H9 (cell line): ENCODE measurements around the gene ARHGEF10L. TPM values are rescaled to one million over a fixed set of nuclear protein-coding genes. Genes with fewer than 3 reads are reported as not detected.
"Not testable (repeated sequence)": the region's sequence is repeated elsewhere in the genome, so short reads cannot be mapped to it uniquely, and the experiment has no call there.

Experiments
- DNase-seq: peaks from one replicate; pipeline ENCODE4 v3.0.0-alpha.2; 2017
- H2AFZ ChIP-seq: one replicate; pipeline ENCODE4 v1.6.1; 2013; ENCODE audit warnings: mild to moderate bottlenecking, low read length, control low read depth, moderate library complexity
- H2AK5ac ChIP-seq: 2 replicates; pipeline ENCODE4 v1.6.1; 2013; ENCODE audit warnings: low read length, control low read depth, mixed read lengths; ENCODE audit not compliant: insufficient read length
- H2BK120ac ChIP-seq: one replicate; pipeline ENCODE4 v1.6.1; 2013; ENCODE audit warnings: low read depth, mild to moderate bottlenecking, low read length, control low read depth, inconsistent platforms; ENCODE audit not compliant: poor library complexity, severe bottlenecking
- H2BK12ac ChIP-seq: 2 replicates; pipeline ENCODE4 v1.6.1; 2013; ENCODE audit warnings: low read length, control low read depth, mixed read lengths, low read depth; ENCODE audit not compliant: insufficient read length
- H2BK15ac ChIP-seq: 2 replicates; pipeline ENCODE4 v1.6.1; 2013; ENCODE audit warnings: low read depth, low read length, control low read depth
- H2BK20ac ChIP-seq: one replicate; pipeline ENCODE4 v1.6.1; 2013; ENCODE audit warnings: low read depth, mild to moderate bottlenecking, low read length, control low read depth, inconsistent platforms; ENCODE audit not compliant: poor library complexity, severe bottlenecking
- H2BK5ac ChIP-seq: 2 replicates; pipeline ENCODE4 v1.6.1; 2013; ENCODE audit warnings: low read length, control low read depth, mixed read lengths; ENCODE audit not compliant: insufficient read length
- H3K14ac ChIP-seq: 2 replicates; pipeline ENCODE4 v1.6.1; 2013; ENCODE audit warnings: low read length, control low read depth; ENCODE audit not compliant: insufficient read depth
- H3K18ac ChIP-seq: 2 replicates; pipeline ENCODE4 v1.6.1; 2013; ENCODE audit warnings: low read depth, mild to moderate bottlenecking, mixed read lengths, low read length, control low read depth; ENCODE audit not compliant: insufficient read length
- H3K23ac ChIP-seq: 2 replicates; pipeline ENCODE4 v1.6.1; 2013; ENCODE audit warnings: low read length, control low read depth, mixed read lengths, low read depth; ENCODE audit not compliant: insufficient read length
- H3K23me2 ChIP-seq: 2 replicates; pipeline ENCODE4 v1.6.1; 2013; ENCODE audit warnings: low read depth, mild to moderate bottlenecking, mixed read lengths, low read length, control low read depth; ENCODE audit not compliant: insufficient read length, poor library complexity, severe bottlenecking
- H3K27ac ChIP-seq: 2 replicates; pipeline ENCODE4 v1.5.1; 2013; ENCODE audit warnings: low read length, control low read depth, mixed read lengths, low read depth; ENCODE audit not compliant: insufficient read length
- H3K27me3 ChIP-seq: 2 replicates; pipeline ENCODE4 v1.6.1; 2013; ENCODE audit warnings: low read length, control low read depth, inconsistent platforms; ENCODE audit not compliant: insufficient read depth
- H3K4ac ChIP-seq: 2 replicates; pipeline ENCODE4 v1.6.1; 2013; ENCODE audit warnings: low read depth, mild to moderate bottlenecking, control low read depth, inconsistent platforms, low read length, moderate library complexity
- H3K4me1 ChIP-seq: 2 replicates; pipeline ENCODE4 v1.6.1; 2013; ENCODE audit warnings: low read length, control low read depth, inconsistent platforms; ENCODE audit not compliant: insufficient read depth
- H3K4me2 ChIP-seq: 2 replicates; pipeline ENCODE4 v1.6.1; 2013; ENCODE audit warnings: low read length, control low read depth, mixed read lengths; ENCODE audit not compliant: insufficient read length, insufficient read depth
- H3K56ac ChIP-seq: 2 replicates; pipeline ENCODE4 v1.6.1; 2013; ENCODE audit warnings: low read depth, mild to moderate bottlenecking, mixed read lengths, low read length, control low read depth; ENCODE audit not compliant: insufficient read length
- H3K79me1 ChIP-seq: 2 replicates; pipeline ENCODE4 v1.6.1; 2013; ENCODE audit warnings: low read depth, mild to moderate bottlenecking, moderate library complexity, low read length, control low read depth, inconsistent platforms; ENCODE audit not compliant: insufficient read depth, poor library complexity, severe bottlenecking
- H3K79me2 ChIP-seq: 2 replicates; pipeline ENCODE4 v1.6.1; 2013; ENCODE audit warnings: low read length, control low read depth, inconsistent platforms; ENCODE audit not compliant: insufficient read depth
- H3K9ac ChIP-seq: 2 replicates; pipeline ENCODE4 v1.6.1; 2013; ENCODE audit warnings: low read length, control low read depth, mixed read lengths; ENCODE audit not compliant: insufficient read length; ENCODE audit errors: extremely low read depth
- H3K9me3 ChIP-seq: one replicate; pipeline ENCODE4 v1.6.1; 2013; ENCODE audit warnings: low read depth, low read length, inconsistent platforms; ENCODE audit not compliant: control insufficient read depth
- H3T11ph ChIP-seq: one replicate; pipeline ENCODE4 v1.6.1; 2013; ENCODE audit warnings: mild to moderate bottlenecking, low read length, control low read depth, inconsistent platforms
- H4K20me1 ChIP-seq: one replicate; pipeline ENCODE4 v1.6.1; 2013; ENCODE audit not compliant: control insufficient read depth, insufficient read length, insufficient read depth
- H4K5ac ChIP-seq: 2 replicates; pipeline ENCODE4 v1.6.1; 2013; ENCODE audit warnings: low read depth, mild to moderate bottlenecking, mixed read lengths, low read length, control low read depth; ENCODE audit not compliant: insufficient read length
- H4K8ac ChIP-seq: replicated peaks from 2 replicates; pipeline ENCODE4 v1.6.1; 2013; ENCODE audit warnings: low read length, control low read depth, mixed read lengths, low read depth; ENCODE audit not compliant: insufficient read length
- H4K91ac ChIP-seq: 2 replicates; pipeline ENCODE4 v1.6.1; 2013; ENCODE audit warnings: low read depth, mild to moderate bottlenecking, moderate library complexity, mixed read lengths, low read length, control low read depth; ENCODE audit not compliant: insufficient read length
- H3K27ac Mint-ChIP-seq, 3 experiments: 2 replicates in 2 of 3; 3 replicates in 1 of 3; pipeline ENCODE4 v1.8.0; 2020 to 2021; ENCODE audit warnings: mixed read lengths in 3 of 3, mild to moderate bottlenecking in 1 of 3, moderate library complexity in 1 of 3
- H3K27me3 Mint-ChIP-seq: 2 replicates; pipeline ENCODE4 v1.8.0; 2021; ENCODE audit warnings: low read depth, mild to moderate bottlenecking, moderate library complexity, mixed read lengths
- H3K36me3 Mint-ChIP-seq, 3 experiments: 2 replicates in 2 of 3; 3 replicates in 1 of 3; pipeline ENCODE4 v1.8.0; 2020 to 2021; ENCODE audit warnings: low read depth in 3 of 3, mixed read lengths in 3 of 3; ENCODE audit not compliant: insufficient read depth in 1 of 3
- H3K4me1 Mint-ChIP-seq, 2 experiments: 2 replicates each; pipeline ENCODE4 v1.8.0; 2020; ENCODE audit warnings: mixed read lengths in 2 of 2
- H3K4me3 Mint-ChIP-seq, 2 experiments: 2 replicates in 1 of 2; 3 replicates in 1 of 2; pipeline ENCODE4 v1.8.0; 2020 to 2021; ENCODE audit warnings: mild to moderate bottlenecking in 2 of 2, mixed read lengths in 2 of 2, moderate library complexity in 1 of 2
- H3K9me3 Mint-ChIP-seq, 2 experiments: 2 replicates in 1 of 2; 3 replicates in 1 of 2; pipeline ENCODE4 v1.8.0; 2020; ENCODE audit warnings: mild to moderate bottlenecking in 2 of 2, mixed read lengths in 2 of 2, moderate library complexity in 1 of 2
- CTCF ChIP-seq: fragments of 200-600 bp; sonication (generic); conservative IDR thresholded peaks from 3 replicates; pipeline ENCODE4 v1.8.0; 2021; ENCODE audit warnings: antibody characterized with exemption, mild to moderate bottlenecking
- WGBS: extraction: QIAGEN DNeasy Blood & Tissue Kit; methylation state at CpG from one replicate; pipeline ENCODE4 v1.1.7; 2013; ENCODE audit warnings: missing lambda C conversion rate, low lambda C conversion rate, mixed read lengths; ENCODE audit not compliant: insufficient read length; ENCODE audit errors: extremely low coverage; 5-methylcytosine and 5-hydroxymethylcytosine counted together
- long read RNA-seq: library from polyadenylated mRNA; unstranded; transcript quantifications from one replicate; pipeline ENCODE4 v2.0.0, GENCODE V29; 2020
- total RNA-seq: library from RNA; stranded (reverse); gene quantifications from 2 replicates; pipeline ENCODE4 v1.2.1, GENCODE V29; 2021

ARHGEF10L gene
- 20.2 and 21.4 TPM in 2 replicates for total RNA-seq
- long read RNA-seq, partial matches to known transcripts, result 9 of 22 reads
- long read RNA-seq, other reads (novel, unspliced or antisense), result 12 of 22 reads

- peak within 1 kb of the TSS; percentile 97 for H3K14ac ChIP-seq
- H3K4ac ChIP-seq, result no peak within 1 kb of the TSS
- no peak within 1 kb of the TSS for H2AK5ac ChIP-seq
- peaks cover 2 to 3% (median 2%) of the 10 kb centered on the region in 3 experiments for H3K36me3 Mint-ChIP-seq
- no CpG with 5 or more reads among the region's 108 CpGs for WGBS
- H3K9me3 Mint-ChIP-seq, result peaks cover 2 to 3% of the 10 kb centered on the region in 2 experiments; a peak in 3 of 5 replicates
- peak within 1 kb of the TSS; percentile 92 for H3K18ac ChIP-seq
- H4K20me1 ChIP-seq, result no peaks in the 10 kb centered on the region
- no peak within 1 kb of the TSS for H4K8ac ChIP-seq
- H3K27me3 Mint-ChIP-seq, result no peaks in the 10 kb centered on the region
- H2BK5ac ChIP-seq, result no peak within 1 kb of the TSS
- H3T11ph ChIP-seq, result no peak within 1 kb of the TSS
- no peak within 1 kb of the TSS for H3K27ac ChIP-seq
- no peak within 1 kb of the TSS for H2BK20ac ChIP-seq
- no peak within 1 kb of the TSS for H2BK15ac ChIP-seq
- no peaks in the 10 kb centered on the region for H3K79me1 ChIP-seq
- peaks cover 34 to 47% of the 10 kb centered on the region in 2 experiments for H3K4me1 Mint-ChIP-seq
- H3K4me2 ChIP-seq, result peak within 1 kb of the TSS; percentile 72
- H3K9ac ChIP-seq, result peak within 1 kb of the TSS; percentile 41
- H4K91ac ChIP-seq, result no peak within 1 kb of the TSS
- no peak within 1 kb of the TSS for H4K5ac ChIP-seq
- no peak within 1 kb of the TSS for H2BK12ac ChIP-seq
- peaks cover 6% of the 10 kb centered on the region; the same call in 1 of the 2 replicates for H3K4me1 ChIP-seq
- no peak for DNase-seq
- no peak within 1 kb of the TSS for H3K56ac ChIP-seq
- H3K23me2 ChIP-seq, result peaks cover 11% of the 10 kb centered on the region
- no peak within 1 kb of the TSS for H2BK120ac ChIP-seq
- H3K23ac ChIP-seq, result no peak within 1 kb of the TSS
- TF ChIP-seq CTCF, result no peak
- H3K9me3 ChIP-seq, result no peaks in the 10 kb centered on the region
- peak within 1 kb of the TSS; percentile 82 to 94 for H3K4me3 Mint-ChIP-seq
- H3K27me3 ChIP-seq, result no peaks in the 10 kb centered on the region
- no peak within 1 kb of the TSS for H2AFZ ChIP-seq
- H3K79me2 ChIP-seq, result peaks cover 9% of the 10 kb centered on the region; the same call in 1 of the 2 replicates
- H3K27ac Mint-ChIP-seq, result peak within 1 kb of the TSS; percentile 90 to 97 (median 95)
These were observed at the start of gene ARHGEF10L for GRCh38 chr1:17539477-17540254. Gene ARHGEF10L (plus strand): TSS chr1:17539698. CDS start chr1:17580596, 40,898 bp downstream.

GRCh38 chr1:17489768-17490417 lies 49.6 kb upstream of the ARHGEF10L start:
- not testable (repeated sequence) for H3K27me3 ChIP-seq, H4K5ac ChIP-seq

More at GRCh38 chr1:17489768-17490417, 49.6 kb upstream of the ARHGEF10L start:
- H3K79me1 ChIP-seq, H3K9ac ChIP-seq, H3K27ac ChIP-seq, H3K23me2 ChIP-seq, H3K4me1 ChIP-seq, H3K9me3 Mint-ChIP-seq, H2BK5ac ChIP-seq, H3K4ac ChIP-seq, H3K27ac Mint-ChIP-seq, H3K79me2 ChIP-seq, DNase-seq, H2BK20ac ChIP-seq, H3K56ac ChIP-seq, H2BK12ac ChIP-seq, H3K4me2 ChIP-seq, H2BK15ac ChIP-seq, H3K23ac ChIP-seq, H3K9me3 ChIP-seq, H4K20me1 ChIP-seq, H3K18ac ChIP-seq, H4K8ac ChIP-seq, H2BK120ac ChIP-seq, H3K14ac ChIP-seq, H3T11ph ChIP-seq, H2AFZ ChIP-seq, H4K91ac ChIP-seq, H2AK5ac ChIP-seq, H3K4me3 Mint-ChIP-seq, H3K36me3 Mint-ChIP-seq: not testable (repeated sequence)
- Mint-ChIP-seq H3K4me1 (peaks cover 24 to 29% of the 10 kb centered on the region in 2 experiments), H3K27me3 (peaks cover 10% of the 10 kb centered on the region)
- no CpG with 5 or more reads among the region's 16 CpGs for WGBS
